ENCODE results near the gene AHCYL2.
A peak's percentile ranks its signal among the peaks of the same experiment; 100 is the strongest.
"Not testable (repeated sequence)": the region's sequence is repeated elsewhere in the genome, so short reads cannot be mapped to it uniquely, and the experiment has no call there.

The AHCYL2 gene

GRCh38 chr7:129245533-129245932 lies 20.7 kb downstream of the AHCYL2 start:
- no peak for DNase-seq

GRCh38 chr7:129247087-129247486 lies 22.3 kb downstream of the AHCYL2 start:
- no peak for DNase-seq

GRCh38 chr7:129252128-129252527 lies 27.3 kb downstream of the AHCYL2 start:
- no peak for DNase-seq

- DNase-seq: not testable (repeated sequence)
Observed at GRCh38 chr7:129252603-129253002, 27.8 kb downstream of the AHCYL2 start.

GRCh38 chr7:129255800-129256199 lies 31.0 kb downstream of the AHCYL2 start:
- no peak for DNase-seq

- no peak for DNase-seq
Observed at GRCh38 chr7:129256221-129256620, 31.4 kb downstream of the AHCYL2 start.

- no peak for DNase-seq
Observed at GRCh38 chr7:129257168-129257567, 32.3 kb downstream of the AHCYL2 start.

GRCh38 chr7:129258649-129259389 lies 34.0 kb downstream of the AHCYL2 start:
- DNase-seq: no peak

GRCh38 chr7:129262324-129262723 lies 37.5 kb downstream of the AHCYL2 start:
- DNase-seq: no peak

GRCh38 chr7:129263168-129263567 lies 38.3 kb downstream of the AHCYL2 start:
- DNase-seq: no peak

GRCh38 chr7:129264534-129264933 lies 39.7 kb downstream of the AHCYL2 start:
- no peak for DNase-seq

GRCh38 chr7:129265328-129265727 lies 40.5 kb downstream of the AHCYL2 start:
- no peak for DNase-seq

- DNase-seq: no peak
Observed at GRCh38 chr7:129266181-129266580, 41.4 kb downstream of the AHCYL2 start.

GRCh38 chr7:129270077-129270476 lies 45.2 kb downstream of the AHCYL2 start:
- no peak for DNase-seq

GRCh38 chr7:129271500-129272355 lies 46.9 kb downstream of the AHCYL2 start:
- DNase-seq: peak; percentile 80

- no peak for DNase-seq
Observed at GRCh38 chr7:129273936-129274335, 49.1 kb downstream of the AHCYL2 start.

GRCh38 chr7:129277629-129278028 lies 52.8 kb downstream of the AHCYL2 start:
- DNase-seq: no peak

- DNase-seq: no peak
Observed at GRCh38 chr7:129278688-129279087, 53.9 kb downstream of the AHCYL2 start.

GRCh38 chr7:129279757-129280156 lies 54.9 kb downstream of the AHCYL2 start:
- peak; percentile 43 for DNase-seq

- no peak for DNase-seq
Observed at GRCh38 chr7:129281163-129281562, 56.3 kb downstream of the AHCYL2 start.

GRCh38 chr7:129282865-129283264 lies 58.0 kb downstream of the AHCYL2 start:
- DNase-seq: no peak

GRCh38 chr7:129283936-129284335 lies 59.1 kb downstream of the AHCYL2 start:
- no peak for DNase-seq

GRCh38 chr7:129285111-129285510 lies 60.3 kb downstream of the AHCYL2 start:
- no peak for DNase-seq

- no peak for DNase-seq
Observed at GRCh38 chr7:129292861-129293260, 68.0 kb downstream of the AHCYL2 start.
